HG03378 (cell line): Measurements from ENCODE around the gene COL19A1.

Experiments used
- ATAC-seq: cut with Tn5 transposase; IDR thresholded peaks from one replicate; pipeline ENCODE4 v1.9.1; 2021; ENCODE audit warnings: mild to moderate bottlenecking, moderate library complexity; ENCODE audit not compliant: unreplicated experiment

The COL19A1 gene

DNA sequence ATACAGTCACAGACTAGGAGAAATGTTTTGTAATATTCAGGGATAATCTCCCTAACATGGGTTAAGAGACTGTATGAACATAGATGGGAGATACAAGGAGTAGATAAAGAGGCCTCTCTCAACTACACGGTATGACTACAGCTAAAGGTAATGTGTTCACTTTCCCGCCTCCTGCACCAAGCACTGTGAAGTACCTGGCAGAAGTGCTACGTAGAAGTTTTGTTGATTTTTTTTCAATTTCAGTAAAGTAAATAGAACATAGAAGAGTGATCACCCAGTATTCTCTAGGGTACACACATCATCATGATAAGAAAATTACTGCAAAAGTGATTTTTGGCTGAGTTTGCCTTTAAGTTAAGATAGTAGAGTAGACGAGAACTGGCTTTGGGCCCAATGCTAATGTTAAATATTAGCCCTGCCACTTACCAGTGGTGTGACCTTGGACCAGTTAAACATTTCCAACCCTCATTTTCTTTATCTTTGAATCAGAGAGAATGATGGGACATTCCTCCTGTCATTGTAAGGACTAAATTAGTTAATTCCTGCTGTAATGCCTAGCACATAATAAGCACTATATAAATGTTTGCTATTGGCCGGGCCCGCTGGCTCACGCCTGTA, 253.0 kb downstream of the COL19A1 start:
- ATAC-seq, result no peak

DNA sequence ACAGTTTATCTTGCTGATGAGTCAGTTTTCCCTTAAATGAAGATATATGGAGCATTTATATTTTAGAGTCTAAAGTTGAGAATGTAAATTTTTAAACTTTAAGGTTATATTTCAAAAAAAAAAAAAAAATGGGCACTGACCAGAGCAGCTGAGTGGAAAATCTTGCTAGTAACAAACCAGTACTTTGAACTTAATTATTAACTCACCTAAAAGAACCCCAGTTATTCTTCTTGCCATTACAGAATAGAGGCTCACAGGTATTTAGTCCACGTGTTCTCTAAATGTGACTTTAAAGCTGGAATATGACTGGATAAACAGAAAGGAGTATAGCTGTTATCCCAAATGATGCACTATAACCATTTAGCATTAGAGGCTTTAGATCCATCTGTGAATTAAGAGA, 258.1 kb downstream of the COL19A1 start:
- ATAC-seq, result peak; percentile 65

DNA sequence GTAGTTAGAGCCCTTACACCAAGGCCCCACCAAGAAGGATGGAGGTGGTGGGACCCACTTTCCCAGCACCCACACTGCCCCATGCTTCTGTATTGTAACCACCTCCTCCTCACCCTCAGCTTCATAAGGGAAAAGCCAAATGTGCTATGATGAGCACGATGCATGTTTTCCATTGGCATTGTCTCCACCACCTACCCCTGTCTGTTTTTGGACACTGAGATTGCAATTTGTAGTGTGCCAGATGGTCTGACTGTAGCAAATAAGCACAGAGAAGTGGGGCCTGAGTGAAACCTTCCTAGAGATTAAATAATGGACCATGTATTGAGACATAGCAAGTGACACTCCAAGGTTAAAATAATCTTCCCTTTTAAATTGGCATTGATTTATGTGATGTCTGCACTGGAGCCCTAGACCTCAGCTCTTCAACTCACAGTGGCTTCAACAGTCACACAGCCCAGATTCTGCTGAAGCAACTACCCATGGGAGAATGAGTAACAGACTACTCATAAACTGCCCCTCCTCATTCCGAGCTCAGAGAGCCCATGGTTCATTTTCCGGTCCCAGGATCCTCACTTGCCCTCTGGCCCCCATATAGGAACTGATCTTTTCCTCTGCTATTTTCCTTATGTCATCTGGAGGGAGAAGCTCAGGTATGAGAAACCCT, 258.7 kb downstream of the COL19A1 start:
- ATAC-seq, result no peak

DNA sequence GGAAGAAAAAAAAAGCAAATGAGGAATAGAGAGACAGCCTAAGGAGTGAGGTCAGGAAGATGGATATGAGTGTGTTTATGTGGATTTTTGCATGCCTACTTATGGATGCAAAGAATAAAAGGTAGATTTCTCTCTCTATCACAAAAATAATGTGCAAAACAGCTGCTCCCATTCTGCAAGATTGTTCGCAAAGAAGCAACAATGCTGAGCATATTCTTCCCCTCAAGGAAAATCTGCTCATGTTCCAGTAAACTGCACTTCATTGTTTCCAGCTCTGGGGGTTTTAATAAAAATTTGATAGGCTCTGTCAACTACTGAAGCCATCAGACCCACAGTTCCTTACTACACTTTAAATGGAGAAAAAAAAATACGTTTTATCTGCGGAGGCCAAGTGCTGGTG, 259.2 kb downstream of the COL19A1 start:
- ATAC-seq, result no peak

DNA sequence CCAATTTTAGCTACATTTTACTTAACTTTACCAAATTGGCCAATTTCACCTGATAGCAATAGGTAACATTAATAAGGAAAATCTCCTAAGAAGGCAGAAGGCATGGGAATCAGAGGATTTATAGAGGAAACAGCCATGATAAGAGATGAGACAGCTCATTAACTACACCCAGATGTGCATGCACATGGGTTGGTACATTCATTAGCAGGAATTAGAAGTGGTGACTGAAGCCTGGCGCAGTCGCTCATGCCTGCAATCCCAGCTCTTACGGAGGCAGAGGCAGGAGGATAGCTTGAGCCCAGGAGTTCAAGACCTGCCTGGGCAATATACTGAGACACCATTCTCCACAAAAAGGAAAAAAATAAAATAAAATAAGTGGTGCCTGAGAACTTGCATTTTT, 263.0 kb downstream of the COL19A1 start:
- no peak for ATAC-seq

DNA sequence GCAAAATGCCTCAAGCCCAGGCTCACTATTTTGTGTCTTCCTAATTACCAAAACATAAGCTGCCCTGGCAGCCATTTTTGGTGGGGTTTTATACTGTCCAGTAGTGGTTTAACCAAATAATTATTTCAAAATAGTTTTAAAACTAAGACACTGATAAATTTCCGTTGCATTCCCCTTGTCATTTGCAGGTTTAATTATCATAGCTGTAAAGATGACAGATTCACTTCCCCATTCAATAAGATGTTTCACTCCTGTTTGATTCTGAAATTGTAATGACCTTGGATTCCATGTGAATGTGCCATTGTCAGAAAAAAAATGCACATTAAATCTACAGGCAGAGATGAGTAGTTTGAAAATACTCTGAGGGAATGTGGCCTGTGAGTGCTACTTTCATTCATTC, 264.5 kb downstream of the COL19A1 start:
- ATAC-seq, result no peak

DNA sequence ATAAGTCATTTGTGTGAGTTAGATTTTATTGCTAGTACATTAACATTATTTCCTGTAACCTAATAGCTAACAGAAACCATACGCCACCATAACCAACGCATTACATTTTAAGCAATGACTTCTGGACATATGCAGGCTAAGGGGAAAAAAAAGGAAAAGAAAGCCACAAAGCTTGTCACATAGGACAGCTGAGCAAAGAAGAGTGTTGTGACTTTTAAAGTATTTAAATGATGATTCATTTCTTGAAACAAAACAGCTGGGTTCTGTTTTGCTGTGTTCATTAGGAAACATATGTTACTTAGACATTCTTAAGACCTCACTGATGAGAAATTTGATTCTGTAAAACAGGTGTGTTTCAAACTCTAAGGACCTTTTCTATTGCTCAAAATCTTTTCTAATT, 265.2 kb downstream of the COL19A1 start:
- ATAC-seq, result peak; percentile 95

DNA sequence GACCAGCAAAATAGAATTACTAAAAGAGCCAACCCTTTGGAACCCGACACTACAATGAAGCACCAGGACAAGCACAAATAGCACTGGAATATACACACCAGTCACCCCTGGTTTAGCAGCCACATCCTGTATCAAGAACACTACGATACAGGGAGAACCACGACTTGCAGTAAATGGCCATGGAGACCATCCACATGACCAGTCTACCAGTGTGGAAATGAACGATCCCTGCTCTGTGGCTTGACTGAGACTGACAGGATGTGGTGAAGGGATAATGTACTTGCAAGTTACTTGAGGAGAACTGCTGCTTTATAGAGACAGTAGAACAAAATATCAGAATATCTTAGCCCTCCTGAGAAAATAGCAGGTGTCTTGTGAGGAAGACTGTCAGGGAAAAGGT, 266.9 kb downstream of the COL19A1 start:
- no peak for ATAC-seq

DNA sequence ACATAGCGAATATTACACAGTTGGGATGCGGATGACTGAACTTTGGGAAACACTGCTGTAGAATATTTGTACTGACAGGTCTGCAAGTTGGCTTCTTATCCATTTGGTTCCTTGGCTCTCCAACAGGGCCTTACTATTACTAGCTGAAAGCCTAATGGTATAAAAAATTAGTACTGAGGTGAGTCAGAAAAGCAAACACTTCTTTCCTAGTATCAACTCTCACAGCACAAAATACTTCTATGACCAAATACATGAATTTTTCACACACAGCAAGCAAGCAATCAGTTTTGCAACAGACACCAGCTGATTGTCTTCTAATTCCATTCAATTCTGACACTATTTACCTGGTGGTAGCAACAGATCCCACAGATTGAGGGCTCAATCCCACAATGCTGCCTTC, 268.2 kb downstream of the COL19A1 start:
- no peak for ATAC-seq

DNA sequence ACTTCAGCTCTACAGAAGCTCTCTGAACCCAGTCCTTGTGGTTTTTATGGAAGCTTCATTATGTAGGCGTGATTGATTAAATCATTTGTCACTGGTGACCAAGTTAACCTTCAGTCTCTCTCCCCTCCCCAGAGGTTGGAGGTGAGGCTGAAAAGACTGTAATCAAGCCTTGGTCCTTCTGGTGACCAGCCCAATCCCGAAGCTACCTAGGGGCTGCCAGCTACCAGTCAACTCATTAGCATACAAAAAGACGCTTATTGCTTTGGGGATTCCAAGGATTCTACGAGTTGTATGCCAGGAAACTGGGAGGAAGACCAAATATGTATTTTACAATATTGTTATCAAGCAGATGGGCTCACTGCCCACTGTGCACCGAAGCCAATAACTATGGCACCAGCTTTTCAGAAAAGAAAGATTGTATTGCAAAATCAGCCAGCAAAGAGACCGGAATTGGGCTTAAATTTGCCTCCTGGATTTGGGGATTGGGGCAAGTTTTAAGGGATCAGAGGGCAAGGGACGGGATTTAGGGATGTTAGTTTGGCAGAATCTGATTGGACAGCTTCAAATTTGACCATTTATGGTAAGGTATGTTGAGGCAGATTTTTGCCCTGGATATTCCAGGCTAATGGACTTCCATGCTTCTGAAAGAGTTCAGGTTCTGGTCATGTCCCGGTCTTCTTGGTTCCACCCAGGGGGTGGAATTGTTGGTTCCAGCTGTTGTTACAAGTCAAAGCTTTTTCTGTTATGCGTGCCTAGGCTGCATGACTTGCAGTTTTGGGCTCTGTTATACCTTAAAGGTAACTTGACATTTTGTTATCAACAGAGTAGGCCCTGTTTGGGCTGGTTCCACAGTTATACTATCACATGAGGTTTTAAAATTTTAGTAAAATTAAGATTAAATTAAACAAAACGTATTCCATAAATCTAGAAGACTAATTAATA, 269.1 kb downstream of the COL19A1 start:
- no peak for ATAC-seq

DNA sequence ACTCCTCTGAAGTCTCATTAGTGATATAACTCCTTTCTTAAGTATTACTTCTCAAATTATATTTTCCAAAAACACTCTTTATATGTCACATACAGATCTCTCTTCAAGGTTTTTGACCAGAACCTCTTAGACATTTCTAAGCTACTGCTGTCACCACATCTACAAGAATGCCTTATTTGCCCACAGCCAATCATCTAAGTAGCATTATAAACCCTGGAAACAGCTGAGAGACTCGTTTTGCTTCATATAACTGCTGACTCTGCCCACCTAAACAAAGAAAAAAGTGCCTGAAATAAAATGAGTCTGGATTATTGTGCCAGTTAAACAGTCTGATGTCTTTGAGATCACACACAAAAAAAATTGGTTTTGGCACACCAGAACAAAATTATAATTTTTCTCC, 270.6 kb downstream of the COL19A1 start:
- ATAC-seq, result no peak

DNA sequence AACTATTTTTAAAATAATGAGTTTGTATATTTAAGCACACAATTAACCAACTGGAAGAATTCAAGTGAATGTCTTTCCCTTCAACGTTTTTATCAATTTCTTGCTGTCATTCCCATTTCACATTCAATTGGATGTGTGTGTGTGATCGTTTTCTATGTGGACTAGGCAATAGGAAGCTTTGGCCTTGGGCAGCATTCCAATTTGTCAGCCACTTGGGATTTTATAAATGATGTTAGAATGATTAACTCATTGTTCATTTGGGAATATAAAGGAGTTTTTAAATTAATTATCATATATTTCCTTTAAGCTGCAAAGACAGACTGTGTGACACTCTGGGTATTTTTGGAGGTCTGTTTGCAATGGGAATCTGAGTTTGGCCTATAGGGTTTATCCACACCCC, 274.1 kb downstream of the COL19A1 start:
- no peak for ATAC-seq

DNA sequence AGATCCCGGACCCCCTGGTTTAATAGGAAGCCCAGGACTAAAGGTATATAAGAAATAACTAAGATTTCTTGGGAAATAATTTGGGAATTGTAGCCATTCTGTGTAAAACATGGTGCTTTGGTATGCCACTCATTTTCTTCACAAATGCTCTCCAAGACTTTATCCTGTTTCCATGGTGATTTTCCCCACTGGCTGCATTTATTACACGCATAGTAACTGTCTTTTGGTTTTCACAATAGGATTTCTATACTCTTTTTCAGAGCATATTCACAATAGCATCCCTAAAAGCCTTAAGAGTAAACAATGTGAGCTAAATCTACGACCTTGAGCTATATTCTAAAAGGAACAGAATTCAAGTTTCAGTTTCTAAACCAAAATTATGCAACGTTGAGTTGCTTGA, 275.7 kb downstream of the COL19A1 start:
- ATAC-seq, result no peak

DNA sequence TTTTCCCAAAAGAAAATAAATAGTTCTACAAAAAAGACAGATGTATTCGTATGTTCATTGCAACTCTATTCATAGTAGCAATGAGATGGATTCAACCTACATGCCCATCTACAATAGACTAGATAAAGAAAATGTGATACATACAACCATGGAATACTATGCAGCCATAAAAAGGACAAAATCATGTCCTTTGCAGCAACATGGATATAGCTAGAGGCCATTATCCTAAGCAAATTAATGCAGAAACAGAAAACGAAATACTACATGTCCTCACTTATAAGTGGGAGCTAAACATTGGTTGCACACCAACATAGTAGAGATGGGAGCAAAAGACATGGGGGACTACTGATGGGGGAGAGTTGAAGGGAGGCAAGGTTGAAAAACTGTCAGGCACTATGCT, 278.8 kb downstream of the COL19A1 start:
- ATAC-seq, result no peak

DNA sequence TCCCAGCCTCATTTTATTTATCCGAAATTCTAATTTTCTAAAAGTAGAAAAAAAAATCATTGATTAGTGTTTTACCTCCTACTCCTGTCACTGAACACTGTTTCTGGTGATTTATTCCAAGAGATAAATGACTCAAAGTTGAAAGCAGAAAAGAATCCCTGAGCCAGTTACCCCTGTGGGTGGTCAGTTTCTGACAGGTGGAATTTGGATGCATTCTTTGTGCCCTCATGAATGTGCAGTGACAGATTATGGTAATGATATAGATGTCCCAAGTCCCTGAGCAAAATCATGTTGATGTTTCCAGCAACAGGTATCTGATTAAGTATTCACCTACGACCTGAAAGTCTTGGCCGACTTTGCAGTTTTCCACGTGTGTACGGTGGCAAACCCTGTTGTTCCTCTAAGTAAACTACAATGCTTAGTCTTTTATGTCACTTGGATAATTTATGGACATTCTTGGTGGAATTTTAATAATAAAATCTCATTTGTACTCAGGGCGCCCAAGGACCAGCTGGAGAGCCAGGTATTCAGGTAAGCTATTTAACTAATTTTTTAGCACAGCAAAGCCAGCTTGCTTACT, 282.9 kb downstream of the COL19A1 start:
- no peak for ATAC-seq

DNA sequence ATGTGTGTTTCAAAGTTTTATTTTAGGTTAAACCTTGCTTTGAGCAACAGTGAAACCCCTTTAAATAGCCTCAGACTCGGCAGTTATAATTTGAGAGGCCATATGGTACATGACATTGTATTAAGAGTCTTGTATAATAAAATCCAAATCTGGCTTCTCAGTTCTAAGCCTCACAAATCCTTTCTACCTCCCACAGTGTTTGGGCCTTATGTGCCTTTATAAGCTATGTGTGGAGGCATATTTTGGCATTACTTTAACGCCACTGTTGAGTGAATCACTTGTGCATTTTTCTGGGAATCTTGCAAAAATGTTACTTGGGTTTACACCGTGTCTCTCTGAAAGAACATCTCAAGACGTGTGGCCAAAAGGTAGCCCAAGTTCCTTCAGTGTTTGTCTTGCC, 284.2 kb downstream of the COL19A1 start:
- ATAC-seq, result no peak

DNA sequence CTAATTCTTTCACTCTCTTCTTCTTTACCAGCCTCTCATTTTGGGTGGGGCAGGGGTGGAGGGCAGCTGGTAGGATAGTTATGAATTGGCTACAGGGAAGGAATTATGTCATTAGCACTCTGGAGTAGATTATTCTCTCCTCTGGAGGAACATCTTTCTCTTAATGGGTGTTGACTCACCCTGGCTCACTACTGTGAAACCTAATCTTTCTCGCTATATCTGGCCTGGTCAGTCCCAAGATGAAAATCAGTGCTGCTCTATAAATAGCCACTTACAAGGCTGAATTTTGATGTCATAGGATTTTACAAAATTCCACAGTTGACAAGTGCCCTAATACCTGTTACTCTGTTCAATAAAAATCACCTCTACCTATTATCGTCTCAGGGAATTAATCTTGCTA, 285.3 kb downstream of the COL19A1 start:
- ATAC-seq, result no peak

DNA sequence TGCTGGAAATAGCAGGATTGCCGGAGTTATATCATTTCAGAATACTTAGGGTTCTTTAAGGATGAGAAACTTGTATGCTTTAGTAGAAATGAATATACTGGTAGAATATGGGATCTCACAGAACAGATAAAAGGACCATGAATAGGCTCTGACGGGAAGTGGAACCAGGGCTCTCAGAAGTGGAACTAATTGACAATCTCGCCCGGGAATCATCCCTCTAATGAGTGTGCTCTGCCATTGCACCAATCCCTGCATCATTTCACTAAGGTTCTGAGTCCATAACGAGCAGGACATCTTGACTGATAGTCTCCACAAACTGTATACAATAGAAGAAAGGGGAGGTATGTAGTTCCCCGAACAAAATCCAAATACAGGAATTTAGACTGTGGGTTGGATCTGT, 286.4 kb downstream of the COL19A1 start:
- ATAC-seq, result no peak

DNA sequence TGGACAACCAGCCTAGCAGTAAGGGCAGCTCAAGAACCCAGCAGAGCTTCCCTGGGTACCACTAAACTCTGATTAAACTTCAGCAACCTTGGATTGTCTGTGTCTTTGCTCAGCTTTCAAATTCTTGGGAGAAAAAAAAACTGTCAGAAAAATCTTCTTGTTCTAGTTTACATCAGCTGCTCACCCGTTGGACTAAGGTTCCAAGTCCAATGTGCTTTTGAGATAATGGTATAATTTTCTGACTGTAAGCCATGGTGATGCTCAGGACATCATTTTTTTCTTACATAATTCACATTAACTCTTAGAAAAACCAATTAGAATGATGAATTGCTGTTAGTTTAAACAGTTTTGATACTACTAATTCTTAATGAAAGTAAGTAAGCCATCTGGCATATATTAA, 290.7 kb downstream of the COL19A1 start:
- ATAC-seq, result no peak

DNA sequence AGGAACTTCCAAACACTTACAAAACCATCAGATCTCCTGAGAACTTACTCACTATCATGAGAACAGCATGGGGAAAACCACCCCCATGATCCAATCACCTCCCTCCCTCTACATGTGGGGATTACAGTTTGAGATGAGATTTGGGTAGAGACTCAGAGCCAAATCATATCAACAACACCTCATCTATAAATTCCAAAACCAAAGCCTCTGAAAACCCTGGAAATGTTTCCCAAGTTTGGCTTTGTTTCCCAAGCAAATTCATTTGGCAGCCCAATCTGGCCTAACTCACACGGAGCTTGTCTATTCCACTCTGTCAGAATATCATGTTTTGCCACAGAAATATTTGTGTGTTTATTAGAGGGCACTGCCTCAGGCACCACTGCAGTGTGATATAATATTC, 293.9 kb downstream of the COL19A1 start:
- ATAC-seq, result no peak

DNA sequence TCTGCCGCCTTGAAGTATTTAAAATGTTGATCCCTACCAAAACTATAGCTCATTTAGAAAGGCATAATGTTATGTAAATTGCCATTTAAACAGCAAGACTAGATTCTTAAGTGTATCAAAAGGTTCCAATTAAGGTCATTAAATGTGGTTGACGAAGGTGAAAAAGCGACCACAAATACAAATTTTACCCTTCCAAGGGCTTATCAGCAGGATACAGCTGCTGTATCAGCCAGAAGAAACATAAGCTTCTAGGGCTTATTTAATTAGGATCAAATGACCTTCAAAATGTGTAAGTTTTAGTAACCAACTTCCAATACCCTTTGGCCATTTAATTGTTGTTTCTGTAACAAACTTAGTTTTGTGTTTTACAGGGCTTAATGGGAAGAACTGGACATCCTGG, 296.6 kb downstream of the COL19A1 start:
- no peak for ATAC-seq

DNA sequence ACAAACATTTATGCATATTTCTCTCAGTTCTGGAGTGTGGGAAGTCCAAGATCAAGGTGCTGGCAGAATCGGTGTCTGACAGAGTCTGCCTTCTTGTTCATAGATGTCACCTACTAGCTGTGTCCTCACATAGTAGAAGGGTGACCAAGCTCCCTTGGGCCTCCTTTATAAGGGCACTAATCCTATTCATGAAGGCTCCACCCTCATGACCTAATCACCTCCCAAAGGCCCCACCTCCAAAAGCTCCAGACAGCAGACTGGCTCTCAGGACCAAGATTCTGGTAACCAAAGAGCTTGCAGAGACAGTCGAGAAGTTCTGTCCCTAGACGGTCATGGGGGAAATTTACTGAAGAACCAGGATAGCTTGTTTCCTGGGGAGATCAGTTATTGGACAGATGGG, 297.4 kb downstream of the COL19A1 start:
- no peak for ATAC-seq
